GM20000 (cell line): ENCODE results near the gene SPOCD1.

Source experiments
- DNase-seq: peaks from one replicate; pipeline ENCODE4 v3.0.0; 2012; ENCODE audit warnings: low spot score
- TF ChIP-seq, protein P1 (sequence below): IDR thresholded peaks from 2 replicates; pipeline ENCODE4 v1.5.1; 2012; ENCODE audit warnings: mild to moderate bottlenecking, control low read depth; ENCODE audit errors: extremely low read depth, missing control alignments

SPOCD1 gene

DNA sequence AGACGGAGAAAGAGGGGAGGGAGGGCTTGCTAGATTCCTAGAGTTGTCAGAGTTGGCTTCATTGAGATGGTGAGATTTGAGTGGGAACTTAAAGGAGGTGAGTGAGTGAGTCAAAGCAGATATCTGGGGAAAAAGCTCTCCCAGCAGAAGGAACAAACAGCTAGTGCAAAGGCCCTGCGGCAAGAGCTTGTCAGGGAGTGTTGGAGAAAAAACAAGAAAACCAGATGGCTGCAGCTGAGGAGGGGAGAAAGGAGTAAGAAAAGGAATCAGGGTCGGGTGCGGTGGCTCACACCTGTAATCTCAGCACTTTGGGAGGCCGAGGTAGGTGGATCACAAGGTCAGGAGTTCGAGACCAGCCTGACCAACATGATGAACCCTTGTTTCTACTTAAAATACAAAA is 40.3 kb upstream of the SPOCD1 start:
- TF ChIP-seq, protein P1, sequence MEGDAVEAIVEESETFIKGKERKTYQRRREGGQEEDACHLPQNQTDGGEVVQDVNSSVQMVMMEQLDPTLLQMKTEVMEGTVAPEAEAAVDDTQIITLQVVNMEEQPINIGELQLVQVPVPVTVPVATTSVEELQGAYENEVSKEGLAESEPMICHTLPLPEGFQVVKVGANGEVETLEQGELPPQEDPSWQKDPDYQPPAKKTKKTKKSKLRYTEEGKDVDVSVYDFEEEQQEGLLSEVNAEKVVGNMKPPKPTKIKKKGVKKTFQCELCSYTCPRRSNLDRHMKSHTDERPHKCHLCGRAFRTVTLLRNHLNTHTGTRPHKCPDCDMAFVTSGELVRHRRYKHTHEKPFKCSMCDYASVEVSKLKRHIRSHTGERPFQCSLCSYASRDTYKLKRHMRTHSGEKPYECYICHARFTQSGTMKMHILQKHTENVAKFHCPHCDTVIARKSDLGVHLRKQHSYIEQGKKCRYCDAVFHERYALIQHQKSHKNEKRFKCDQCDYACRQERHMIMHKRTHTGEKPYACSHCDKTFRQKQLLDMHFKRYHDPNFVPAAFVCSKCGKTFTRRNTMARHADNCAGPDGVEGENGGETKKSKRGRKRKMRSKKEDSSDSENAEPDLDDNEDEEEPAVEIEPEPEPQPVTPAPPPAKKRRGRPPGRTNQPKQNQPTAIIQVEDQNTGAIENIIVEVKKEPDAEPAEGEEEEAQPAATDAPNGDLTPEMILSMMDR = no peak
- DNase-seq = no peak

DNA sequence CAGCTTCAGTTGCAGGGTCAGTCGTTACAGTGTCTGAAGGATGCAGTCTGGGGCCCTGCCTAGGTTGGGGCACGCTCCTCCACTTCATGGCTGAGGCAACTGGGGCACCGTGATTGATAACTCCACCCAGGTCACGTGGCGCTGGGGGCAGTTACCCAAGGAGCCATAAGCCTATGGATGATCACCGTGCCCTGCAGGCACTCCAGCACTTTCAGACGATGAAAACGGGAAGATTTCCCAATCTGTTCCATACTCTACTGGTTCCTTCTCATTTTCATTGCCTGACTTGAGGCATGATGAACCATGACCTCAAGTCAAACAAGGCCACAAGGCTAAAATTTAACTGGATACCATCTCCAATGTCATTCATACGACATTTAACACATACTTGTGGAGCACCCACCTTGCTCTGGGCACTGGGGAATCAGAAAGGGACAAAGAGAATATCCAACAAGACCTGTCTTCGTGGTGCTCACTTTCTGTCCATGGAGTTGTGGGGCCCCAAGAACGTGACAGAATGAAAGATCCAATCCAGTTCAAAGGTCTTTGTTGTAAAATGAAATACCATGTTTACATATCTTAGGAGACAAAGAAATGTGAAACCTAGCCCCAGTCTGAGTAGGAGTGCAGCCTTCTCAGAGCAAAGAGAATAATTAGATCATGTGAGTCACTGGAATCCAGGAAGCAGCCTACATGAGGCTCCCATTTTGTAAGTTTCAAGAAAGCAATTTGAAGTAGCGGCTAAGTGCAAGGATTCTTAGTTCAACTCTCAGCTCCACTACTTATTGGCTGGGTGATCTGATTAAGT is 39.4 kb upstream of the SPOCD1 start:
- no peak for DNase-seq
- TF ChIP-seq, protein P1 = no peak

DNA sequence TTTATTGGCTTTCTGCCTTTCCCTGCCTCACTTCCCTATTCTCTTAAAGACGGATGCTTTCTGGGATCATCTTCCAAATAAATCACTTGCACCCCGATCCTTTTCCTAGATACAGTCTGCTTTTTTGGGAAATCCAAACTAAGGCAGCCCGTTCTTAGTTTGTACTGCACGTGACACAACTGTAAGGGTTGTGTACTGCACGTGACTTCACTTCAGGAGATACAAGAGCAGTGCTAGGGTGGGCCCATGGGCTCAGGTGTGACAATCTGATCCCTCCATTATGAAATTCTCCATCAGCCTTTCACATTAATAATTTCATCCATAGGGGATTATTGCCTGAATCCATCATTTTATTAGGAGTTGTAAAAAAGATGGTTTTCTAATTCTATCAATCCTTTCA is 33.8 kb upstream of the SPOCD1 start:
- TF ChIP-seq, protein P1 = no peak
- DNase-seq = no peak

DNA sequence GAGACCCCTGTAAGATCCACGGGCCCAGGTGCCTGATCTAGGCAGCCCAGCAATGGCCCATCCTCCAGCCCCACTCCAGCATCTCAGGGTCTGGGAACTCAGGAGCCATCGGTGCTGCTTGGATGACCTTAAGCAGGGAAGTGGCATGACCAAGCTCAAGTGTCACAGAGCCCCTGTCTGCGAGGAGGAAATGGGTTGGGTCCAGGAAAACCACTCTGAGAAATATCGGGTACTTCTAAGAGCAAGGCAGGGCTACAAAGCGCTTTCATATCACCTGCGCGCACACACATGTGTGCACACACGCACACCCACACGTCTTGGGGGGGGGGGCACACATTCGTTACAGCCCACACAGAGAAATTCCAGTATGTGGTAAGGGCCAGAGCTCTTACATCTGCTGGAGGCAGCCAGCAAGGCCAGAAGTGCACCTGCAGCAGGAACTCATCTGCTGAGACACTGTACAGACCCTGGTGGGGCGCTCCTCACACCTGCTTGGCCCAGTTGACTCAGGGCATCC is 32.6 kb upstream of the SPOCD1 start:
- no peak for DNase-seq
- TF ChIP-seq, protein P1 = no peak

DNA sequence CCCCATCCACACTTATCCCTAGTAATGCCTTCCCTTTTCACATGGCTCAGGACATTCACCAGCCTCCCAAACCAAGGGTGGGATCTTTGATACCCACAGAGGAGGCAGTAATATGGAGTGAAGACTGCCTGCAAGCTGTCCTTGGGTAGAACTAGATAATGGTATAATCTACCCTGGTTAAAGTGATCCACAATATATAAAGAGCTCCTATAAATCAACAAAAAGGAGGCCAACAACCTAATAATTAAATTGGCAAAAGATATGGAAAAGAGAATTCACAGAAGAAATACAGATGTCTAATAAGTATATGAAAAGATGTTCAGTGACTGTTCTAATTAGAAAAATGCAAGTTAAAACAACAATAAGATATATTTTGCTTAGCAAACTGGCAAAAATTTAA is 30.7 kb upstream of the SPOCD1 start:
- TF ChIP-seq, protein P1 = no peak
- DNase-seq = no peak

DNA sequence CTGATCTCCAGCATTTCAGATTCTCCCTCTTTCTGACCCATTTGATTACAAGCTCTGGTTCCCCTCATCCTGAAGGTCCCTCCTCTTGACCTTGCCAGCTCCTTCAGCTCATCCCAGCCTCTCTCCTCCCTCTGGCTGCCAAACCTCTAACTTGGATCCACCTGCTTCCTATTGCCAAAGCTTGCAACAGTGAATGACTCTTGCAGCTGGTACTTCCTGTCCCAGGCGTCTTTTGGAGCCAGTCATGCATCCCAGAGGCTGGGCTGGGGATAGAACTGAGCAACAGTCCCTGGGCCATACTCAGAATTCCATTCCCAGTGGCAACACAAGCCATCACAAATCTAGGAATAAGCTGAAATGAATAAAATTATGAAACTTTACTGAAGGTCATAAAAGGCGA is 27.7 kb upstream of the SPOCD1 start:
- TF ChIP-seq, protein P1 = no peak
- DNase-seq = no peak

DNA sequence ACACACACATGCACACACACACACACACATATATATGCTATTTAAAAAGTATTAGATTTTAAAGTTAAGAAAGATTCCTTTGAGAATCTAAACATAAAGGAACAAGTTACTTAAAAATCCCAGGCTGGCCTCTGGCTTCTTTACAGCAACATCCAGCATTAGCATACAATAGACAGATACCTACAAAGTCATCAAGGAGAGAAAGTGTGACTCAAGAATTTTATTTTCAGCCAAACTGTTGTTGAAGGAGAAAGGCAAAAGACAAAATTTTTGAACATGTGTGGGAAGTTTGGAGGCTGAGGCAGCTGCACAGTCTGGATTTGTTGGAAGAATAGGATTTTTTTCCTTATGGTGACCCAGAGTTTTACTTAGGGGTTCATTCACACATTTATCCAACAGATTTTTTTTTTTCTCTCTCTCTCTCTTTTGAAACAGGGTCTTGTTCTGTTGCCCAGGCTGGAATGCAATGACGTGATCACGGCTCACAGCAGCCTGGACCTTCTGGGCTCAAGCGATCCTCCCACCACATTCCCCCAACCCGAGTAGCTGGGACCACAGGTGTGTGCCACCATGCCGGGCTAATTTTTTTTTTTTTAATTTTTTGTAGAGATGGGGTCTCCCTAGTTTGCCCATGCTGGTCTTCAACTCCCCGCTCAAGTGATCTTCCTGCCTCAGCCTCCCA is 24.0 kb upstream of the SPOCD1 start:
- no peak for DNase-seq
- TF ChIP-seq, protein P1 = no peak
